Mesothelial cell of epicardium (in vitro differentiated cells): ENCODE data around the gene VSIG10L2. TPM values are rescaled to one million over a fixed set of nuclear protein-coding genes. Genes with fewer than 3 reads are reported as not detected.

Experiments
- DNase-seq, 2 experiments: peaks; one replicate each; pipeline ENCODE4 v3.0.0; 2021; ENCODE audit warnings: low spot score in 2 of 2; ENCODE audit not compliant: unreplicated experiment in 2 of 2
- H3K27ac Mint-ChIP-seq: 2 replicates; pipeline ENCODE4 v1.8.0; 2021; ENCODE audit warnings: mixed read lengths
- H3K27me3 Mint-ChIP-seq: 2 replicates; pipeline ENCODE4 v1.8.0; 2021; ENCODE audit warnings: low read depth, mixed read lengths
- H3K36me3 Mint-ChIP-seq: 2 replicates; pipeline ENCODE4 v1.8.0; 2021; ENCODE audit warnings: mixed read lengths
- H3K4me1 Mint-ChIP-seq: 2 replicates; pipeline ENCODE4 v1.8.0; 2021; ENCODE audit warnings: mixed read lengths
- H3K4me3 Mint-ChIP-seq: 2 replicates; pipeline ENCODE4 v1.8.0; 2021; ENCODE audit warnings: mild to moderate bottlenecking, moderate library complexity, mixed read lengths
- H3K9me3 Mint-ChIP-seq: 2 replicates; pipeline ENCODE4 v1.8.0; 2021; ENCODE audit warnings: mixed read lengths
- CTCF ChIP-seq: fragments of 200-600 bp; sonication (generic); IDR thresholded peaks from one replicate; pipeline ENCODE4 v1.5.0; 2021; ENCODE audit warnings: antibody characterized with exemption; ENCODE audit not compliant: unreplicated experiment
- total RNA-seq: library from RNA; stranded (reverse); gene quantifications from 3 replicates; pipeline ENCODE4 v1.2.1, GENCODE V29; 2021

The VSIG10L2 gene
- total RNA-seq, 1 donor from 2014 or later: not detected

- Mint-ChIP-seq H3K27me3 (no peaks in the 10 kb centered on the region), H3K27ac (peak overlapping the region; percentile 68)
These were observed 5.9 kb downstream of the VSIG10L2 start for GRCh38 chr11:125951731-125952130.

DNA sequence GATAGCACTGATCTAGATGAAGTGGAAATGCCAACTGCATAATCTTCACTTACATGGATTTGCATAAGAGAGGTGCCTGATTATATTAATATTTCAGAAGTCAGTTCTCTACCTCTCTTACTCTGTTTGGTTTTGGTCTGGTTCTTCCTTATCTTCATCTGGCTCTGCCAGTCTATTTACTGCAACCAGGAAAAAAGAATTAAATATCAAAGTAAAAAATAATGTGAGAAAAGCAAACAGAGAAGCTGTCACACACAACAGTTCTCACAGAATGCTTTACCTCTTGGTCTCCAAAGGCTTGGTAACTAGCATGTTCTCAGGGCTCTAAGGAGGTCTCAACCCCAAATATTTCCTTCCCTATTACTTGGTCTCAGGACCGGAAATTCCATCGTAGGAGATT, 6.7 kb downstream of the VSIG10L2 start:
- DNase-seq: no peak
- peaks cover 15% of the 10 kb centered on the region for H3K36me3 Mint-ChIP-seq
- no peak overlapping the region for H3K4me3 Mint-ChIP-seq
- peak overlapping the region; percentile 36 for H3K27ac Mint-ChIP-seq
- H3K4me1 Mint-ChIP-seq: peaks cover 28% of the 10 kb centered on the region
- H3K9me3 Mint-ChIP-seq: no peaks in the 10 kb centered on the region
- no peaks in the 10 kb centered on the region for H3K27me3 Mint-ChIP-seq
- TF ChIP-seq CTCF: no peak

More at GRCh38 chr11:125951731-125952130, 5.9 kb downstream of the VSIG10L2 start:
- Mint-ChIP-seq H3K9me3 (no peaks in the 10 kb centered on the region), H3K4me1 (peaks cover 27% of the 10 kb centered on the region), H3K36me3 (peaks cover 11% of the 10 kb centered on the region), H3K4me3 (no peak overlapping the region)
- TF ChIP-seq CTCF: no peak
- DNase-seq: no peak

DNA sequence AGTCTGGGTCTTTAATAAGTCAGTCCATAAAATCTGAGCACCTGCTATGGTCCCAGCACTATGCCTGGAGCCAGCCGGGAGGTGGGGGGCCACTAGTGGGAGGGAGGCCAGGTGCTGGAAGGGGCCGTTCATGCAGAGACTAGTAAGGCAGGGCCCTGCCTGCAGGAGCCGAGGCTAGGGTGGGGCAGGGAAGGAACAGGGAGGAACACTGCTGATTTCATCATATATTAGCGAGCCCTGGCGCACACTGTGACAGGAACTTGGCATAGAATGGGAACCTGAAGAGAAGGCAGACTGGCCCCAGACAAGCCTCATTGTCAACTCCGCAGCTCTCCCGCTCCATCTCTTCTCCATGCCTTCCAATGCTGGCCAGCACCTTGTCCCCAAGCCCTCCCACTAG, 7.1 kb downstream of the VSIG10L2 start:
- H3K4me3 Mint-ChIP-seq: no peak overlapping the region
- peaks cover 19% of the 10 kb centered on the region for H3K36me3 Mint-ChIP-seq
- no peaks in the 10 kb centered on the region for H3K27me3 Mint-ChIP-seq
- peak overlapping the region; percentile 36 for H3K27ac Mint-ChIP-seq
- H3K4me1 Mint-ChIP-seq: peaks cover 31% of the 10 kb centered on the region
- no peak for TF ChIP-seq CTCF
- no peak for DNase-seq
- no peaks in the 10 kb centered on the region for H3K9me3 Mint-ChIP-seq

GRCh38 chr11:125953401-125953935, 7.6 kb downstream of the VSIG10L2 start:
- Mint-ChIP-seq H3K4me1 (peaks cover 31% of the 10 kb centered on the region), H3K27ac (no peak overlapping the region), H3K36me3 (peaks cover 20% of the 10 kb centered on the region), H3K4me3 (no peak overlapping the region), H3K9me3 (no peaks in the 10 kb centered on the region), H3K27me3 (no peaks in the 10 kb centered on the region)
- no peak for DNase-seq
- no peak for TF ChIP-seq CTCF

DNA sequence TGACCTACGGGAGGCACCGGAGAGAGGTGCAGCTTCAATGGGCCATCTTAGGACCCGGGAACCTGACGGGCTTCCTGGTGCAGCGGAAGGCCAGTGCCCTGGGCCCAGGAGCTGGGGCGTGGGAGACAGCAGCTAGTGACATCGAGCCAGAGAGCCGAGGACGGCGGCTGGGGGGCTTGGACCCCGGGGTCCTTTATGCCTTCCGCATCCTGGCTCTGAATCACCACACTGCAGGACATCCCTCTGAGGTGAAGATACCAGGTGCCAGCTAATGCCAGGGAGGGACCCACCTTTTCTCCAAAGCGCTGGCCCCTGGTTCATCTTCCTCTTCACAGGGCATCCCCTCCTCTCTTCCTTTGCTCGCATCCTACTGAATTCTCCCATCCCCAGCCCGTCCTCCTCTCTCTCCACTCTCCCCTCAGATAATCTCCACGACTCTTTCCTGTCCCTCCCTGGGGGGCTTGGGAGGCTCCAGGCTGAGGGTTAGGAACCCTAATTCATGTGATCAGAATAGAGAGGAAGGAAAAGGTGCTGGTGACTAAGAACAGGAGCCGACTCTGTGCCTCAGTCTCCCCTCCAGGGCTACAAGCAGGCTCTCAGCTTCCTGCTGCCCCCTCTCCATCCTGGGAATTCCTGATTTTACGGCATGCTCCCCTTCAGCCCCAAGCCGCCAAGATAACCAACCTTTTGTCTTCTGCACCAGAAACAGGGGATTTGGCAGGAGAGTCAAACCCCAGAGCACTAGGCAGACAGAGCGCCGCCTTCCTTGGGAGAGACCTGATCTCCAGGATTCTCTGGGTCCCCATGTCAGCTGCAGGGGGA, 8.5 kb downstream of the VSIG10L2 start:
- no peaks in the 10 kb centered on the region for H3K27me3 Mint-ChIP-seq
- H3K4me3 Mint-ChIP-seq: no peak overlapping the region

More for the DNA sequence above, 8.5 kb downstream of the VSIG10L2 start:
- H3K36me3 Mint-ChIP-seq: peaks cover 22% of the 10 kb centered on the region
- H3K9me3 Mint-ChIP-seq: no peaks in the 10 kb centered on the region
- H3K27ac Mint-ChIP-seq: no peak overlapping the region
- no peak for DNase-seq
- no peak for TF ChIP-seq CTCF
- peaks cover 31% of the 10 kb centered on the region for H3K4me1 Mint-ChIP-seq
